ENCODE data around the gene MCCC2. TPM values are rescaled to one million over a fixed set of nuclear protein-coding genes. Genes with fewer than 3 reads are reported as not detected.
"Not testable (repeated sequence)": the region's sequence is repeated elsewhere in the genome, so short reads cannot be mapped to it uniquely, and the experiment has no call there.

The MCCC2 gene
- total RNA-seq, 6 experiments from 2014 or later: 70.4 to 92.7 (median 81.0) TPM

GRCh38 chr5:71662381-71662780 lies 75.2 kb downstream of the MCCC2 start:
- no peak for TF ChIP-seq CTCF (IDR thresholded peaks at IDR 0.05)
- TF ChIP-seq POLR2A (IDR thresholded peaks at IDR 0.05): no peak
- intact Hi-C loops (cut with DNase I): no loop called here
- 91% methylated on average over 8 of the region's 11 CpGs for WGBS (ENCODE audit: insufficient coverage, low coverage, low lambda C conversion rate, missing lambda C conversion rate)
- DNase-seq (no peak), ATAC-seq (no peak)
- Histone ChIP-seq H3K27me3 (no peaks in the 10 kb centered on the region), H3K36me3 (peaks cover 0 to 10% (median 3%) of the 10 kb centered on the region in 4 donors), H3K9me3 (no peaks in the 10 kb centered on the region), H3K27ac (no peak overlapping the region), H3K4me1 (no peaks in the 10 kb centered on the region), H3K4me3 (no peak overlapping the region)

DNA sequence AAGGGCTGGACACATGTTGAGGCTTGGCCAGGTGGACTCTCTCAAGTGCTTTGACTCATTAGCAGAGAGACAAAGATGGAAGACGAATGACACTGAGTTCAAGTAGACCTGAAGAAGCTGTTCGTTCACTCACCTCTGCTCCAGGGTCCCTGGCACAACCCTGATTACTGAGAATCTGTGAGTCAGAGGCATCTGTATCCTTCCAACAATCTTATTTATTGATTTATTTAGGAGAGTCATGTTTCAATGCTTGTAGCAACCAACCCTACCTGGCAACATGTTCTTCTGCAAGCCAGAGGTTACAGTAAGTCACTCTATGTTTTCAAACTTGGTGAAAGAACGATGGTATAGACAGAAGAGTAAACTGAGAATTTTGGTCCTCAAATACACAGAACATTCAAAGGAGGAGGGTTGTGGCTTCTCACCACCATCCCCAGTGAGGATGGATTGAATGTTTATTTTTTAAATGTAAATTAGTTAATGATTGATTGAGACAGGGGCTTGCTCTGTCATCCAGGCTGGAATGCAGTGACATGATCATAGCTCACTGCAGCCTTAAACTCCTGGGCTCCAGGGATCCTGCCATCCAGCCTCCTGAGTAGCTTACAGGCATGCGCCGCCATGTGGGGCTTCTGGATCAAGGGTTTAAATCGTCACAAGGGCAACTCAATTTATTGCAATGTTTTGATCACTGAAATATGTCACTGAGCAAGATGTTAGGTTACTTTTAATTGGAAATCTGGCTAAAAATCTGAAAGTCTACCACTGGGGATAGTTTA lies 76.2 kb downstream of the MCCC2 start:
- no peak overlapping the region for H3K27ac ChIP-seq
- H3K4me1 ChIP-seq: no peaks in the 10 kb centered on the region
- no peaks in the 10 kb centered on the region for H3K27me3 ChIP-seq
- no peaks in the 10 kb centered on the region for H3K9me3 ChIP-seq
- DNase-seq: no peak
- no peak overlapping the region for H3K4me3 ChIP-seq
- no peak for TF ChIP-seq CTCF (IDR thresholded peaks at IDR 0.05)
- no peak for TF ChIP-seq POLR2A (IDR thresholded peaks at IDR 0.05)
- ATAC-seq: no peak
- intact Hi-C loops (cut with DNase I): no loop called here
- WGBS (ENCODE audit: insufficient coverage, low coverage, low lambda C conversion rate, missing lambda C conversion rate): 51% methylated on average over 5 of the region's 6 CpGs
- no peaks in the 10 kb centered on the region for H3K36me3 ChIP-seq

GRCh38 chr5:71664615-71665014 lies 77.5 kb downstream of the MCCC2 start:
- H3K9me3 ChIP-seq; H3K4me1 ChIP-seq; H3K4me3 ChIP-seq; DNase-seq; H3K27ac ChIP-seq; ATAC-seq; intact Hi-C loops (cut with DNase I); H3K27me3 ChIP-seq; H3K36me3 ChIP-seq: not testable (repeated sequence)
- WGBS (ENCODE audit: insufficient coverage, low coverage, low lambda C conversion rate, missing lambda C conversion rate): no CpG with 5 or more reads among the region's 3 CpGs

DNA sequence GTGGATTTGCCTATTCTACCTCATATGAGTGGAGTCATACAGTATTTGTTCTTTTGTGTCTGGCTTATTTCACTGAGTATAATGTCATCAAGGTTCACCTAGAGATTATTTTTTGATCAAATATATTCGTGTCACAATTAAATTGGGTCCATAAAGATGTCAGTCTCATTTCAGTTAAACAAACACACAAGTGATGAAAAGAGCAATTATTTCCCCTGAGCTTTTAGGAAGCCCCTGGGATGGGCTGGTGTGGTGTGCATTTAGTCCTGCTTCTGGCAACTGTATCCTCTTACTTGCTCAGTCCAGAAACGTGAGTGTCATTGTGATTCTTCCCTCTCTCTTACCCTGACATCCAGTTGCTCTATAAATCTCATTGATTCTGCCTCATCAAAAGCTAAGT lies 79.2 kb downstream of the MCCC2 start:
- Histone ChIP-seq H3K36me3 (no peaks in the 10 kb centered on the region), H3K4me3 (no peak overlapping the region), H3K4me1 (no peaks in the 10 kb centered on the region), H3K9me3 (no peaks in the 10 kb centered on the region), H3K27me3 (no peaks in the 10 kb centered on the region), H3K27ac (no peak overlapping the region)
- intact Hi-C loops (cut with DNase I): no loop called here
- TF ChIP-seq POLR2A (IDR thresholded peaks at IDR 0.05) (no peak), CTCF (IDR thresholded peaks at IDR 0.05) (no peak)
- no peak for ATAC-seq
- no peak for DNase-seq
- 50% methylated on average over 2 of the region's 2 CpGs for WGBS (ENCODE audit: insufficient coverage, low coverage, low lambda C conversion rate, missing lambda C conversion rate)

DNA sequence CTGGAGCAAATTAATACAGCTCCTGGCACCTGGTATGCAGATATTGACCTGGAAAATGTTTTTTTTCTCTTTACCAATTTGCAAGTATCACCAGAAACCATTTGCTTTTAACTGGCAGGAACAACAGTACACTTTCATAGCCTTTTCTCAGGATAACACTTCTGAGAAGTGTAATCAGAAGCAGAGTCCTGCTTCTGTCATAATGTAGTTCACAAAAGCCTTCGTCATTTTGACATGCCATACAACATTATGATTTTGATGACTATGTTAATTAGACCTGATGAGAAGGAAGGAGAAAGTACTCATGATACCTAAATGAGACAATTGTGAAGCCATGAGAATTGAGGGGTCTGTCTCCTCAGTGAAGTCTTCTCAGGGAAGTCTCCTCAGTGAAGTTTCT lies 90.8 kb downstream of the MCCC2 start:
- no peak overlapping the region for H3K27ac ChIP-seq
- no peak for DNase-seq
- ATAC-seq: no peak
- no peaks in the 10 kb centered on the region for H3K27me3 ChIP-seq
- H3K4me3 ChIP-seq: no peak overlapping the region
- TF ChIP-seq CTCF (IDR thresholded peaks at IDR 0.05) (no peak), POLR2A (IDR thresholded peaks at IDR 0.05) (no peak)
- no peaks in the 10 kb centered on the region for H3K4me1 ChIP-seq
- no peaks in the 10 kb centered on the region for H3K36me3 ChIP-seq
- WGBS (ENCODE audit: insufficient coverage, low coverage, low lambda C conversion rate, missing lambda C conversion rate): 73% methylated on average over 1 of the region's 1 CpG
- intact Hi-C loops (cut with DNase I): no loop called here
- H3K9me3 ChIP-seq: no peaks in the 10 kb centered on the region
